IPS DF 6.9 (cell line): ENCODE data around the gene ADARB1.
"Not testable (repeated sequence)": the region's sequence is repeated elsewhere in the genome, so short reads cannot be mapped to it uniquely, and the experiment has no call there.

ENCODE experiments used
- DNase-seq: peaks from one replicate; pipeline ENCODE4 v3.0.0-alpha.2; 2013; ENCODE audit warnings: low read depth, low spot score
- H3K27ac ChIP-seq: one replicate; pipeline ENCODE4 v1.5.1; 2013; ENCODE audit warnings: low read length, control low read depth
- H3K27me3 ChIP-seq: 2 replicates; pipeline ENCODE4 v1.6.1; 2013; ENCODE audit warnings: mild to moderate bottlenecking, low read length; ENCODE audit not compliant: control insufficient read depth, insufficient read depth
- H3K36me3 ChIP-seq: 2 replicates; pipeline ENCODE4 v1.6.1; 2013; ENCODE audit warnings: low read length; ENCODE audit not compliant: control insufficient read depth, insufficient read depth
- H3K4me1 ChIP-seq: 2 replicates; pipeline ENCODE4 v1.6.1; 2013; ENCODE audit warnings: low read length; ENCODE audit not compliant: control insufficient read depth, insufficient read depth
- H3K4me3 ChIP-seq: 2 replicates; pipeline ENCODE4 v1.5.1; 2013; ENCODE audit warnings: mild to moderate bottlenecking, low read length
- H3K9me3 ChIP-seq: 2 replicates; pipeline ENCODE4 v1.6.1; 2013; ENCODE audit warnings: low read length, inconsistent platforms; ENCODE audit not compliant: control insufficient read depth, insufficient read depth
- WGBS: extraction: QIAGEN DNeasy Blood & Tissue Kit; methylation state at CpG from one replicate; pipeline ENCODE4 v1.1.7; 2013; ENCODE audit warnings: mixed read lengths, missing lambda C conversion rate; ENCODE audit not compliant: insufficient read length, insufficient coverage; 5-methylcytosine and 5-hydroxymethylcytosine counted together

Gene ADARB1

GRCh38 chr21:45127937-45128336 lies 53.6 kb downstream of the ADARB1 start:
- Histone ChIP-seq H3K27me3 (no peaks in the 10 kb centered on the region), H3K27ac (no peak overlapping the region), H3K4me1 (no peaks in the 10 kb centered on the region), H3K4me3 (no peak overlapping the region), H3K9me3 (no peaks in the 10 kb centered on the region), H3K36me3 (no peaks in the 10 kb centered on the region)
- WGBS, result no CpG with 5 or more reads among the region's 13 CpGs
- no peak for DNase-seq

GRCh38 chr21:45128613-45129188 lies 54.3 kb downstream of the ADARB1 start:
- no peak overlapping the region for H3K27ac ChIP-seq
- no peaks in the 10 kb centered on the region for H3K4me1 ChIP-seq
- DNase-seq, result peak; percentile 20

GRCh38 chr21:45129189-45129923 lies 55.0 kb downstream of the ADARB1 start:
- no peak overlapping the region for H3K4me3 ChIP-seq
- no peaks in the 10 kb centered on the region for H3K27me3 ChIP-seq
- no peak for DNase-seq
- no peaks in the 10 kb centered on the region for H3K36me3 ChIP-seq
- no peak overlapping the region for H3K27ac ChIP-seq
- no peaks in the 10 kb centered on the region for H3K4me1 ChIP-seq
- no CpG with 5 or more reads among the region's 19 CpGs for WGBS
- no peaks in the 10 kb centered on the region for H3K9me3 ChIP-seq

More at GRCh38 chr21:45128613-45129188, 54.3 kb downstream of the ADARB1 start:
- Histone ChIP-seq H3K36me3 (no peaks in the 10 kb centered on the region), H3K4me3 (no peak overlapping the region), H3K27me3 (no peaks in the 10 kb centered on the region), H3K9me3 (no peaks in the 10 kb centered on the region)
- no CpG with 5 or more reads among the region's 9 CpGs for WGBS

- H3K4me3 ChIP-seq, result no peak overlapping the region
- no peak for DNase-seq
- no peak overlapping the region for H3K27ac ChIP-seq
- H3K9me3 ChIP-seq, result no peaks in the 10 kb centered on the region
- no CpG with 5 or more reads among the region's 10 CpGs for WGBS
- H3K27me3 ChIP-seq, result no peaks in the 10 kb centered on the region
- H3K4me1 ChIP-seq, result no peaks in the 10 kb centered on the region
- no peaks in the 10 kb centered on the region for H3K36me3 ChIP-seq
These were observed 56.0 kb downstream of the ADARB1 start for GRCh38 chr21:45130324-45130774.

DNA sequence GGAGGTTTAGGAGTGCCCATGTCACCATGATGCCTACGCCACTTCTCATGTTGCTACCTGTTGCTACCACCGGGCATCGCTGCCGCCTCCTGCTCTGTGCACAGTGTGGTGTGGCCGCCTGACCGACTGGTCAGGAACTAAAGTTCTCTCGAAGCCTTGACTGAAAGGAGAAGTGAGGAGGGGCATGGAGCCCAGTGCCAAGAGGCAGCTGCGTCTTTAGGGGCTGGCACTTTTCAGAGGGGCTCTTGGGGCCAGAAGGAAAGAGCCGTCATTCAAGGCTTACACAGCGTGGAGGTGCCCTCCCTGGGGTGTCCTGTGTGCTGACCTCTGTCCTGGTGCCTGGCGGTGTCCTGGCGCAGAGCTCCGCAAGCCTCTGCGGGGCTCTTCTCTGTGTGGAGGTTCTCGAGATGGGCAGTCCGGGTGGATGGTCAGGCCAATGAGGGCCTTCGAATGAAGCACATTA lies 57.2 kb downstream of the ADARB1 start:
- Histone ChIP-seq H3K27ac (no peak overlapping the region), H3K4me1 (no peaks in the 10 kb centered on the region)
- WGBS, result no CpG with 5 or more reads among the region's 17 CpGs

DNA sequence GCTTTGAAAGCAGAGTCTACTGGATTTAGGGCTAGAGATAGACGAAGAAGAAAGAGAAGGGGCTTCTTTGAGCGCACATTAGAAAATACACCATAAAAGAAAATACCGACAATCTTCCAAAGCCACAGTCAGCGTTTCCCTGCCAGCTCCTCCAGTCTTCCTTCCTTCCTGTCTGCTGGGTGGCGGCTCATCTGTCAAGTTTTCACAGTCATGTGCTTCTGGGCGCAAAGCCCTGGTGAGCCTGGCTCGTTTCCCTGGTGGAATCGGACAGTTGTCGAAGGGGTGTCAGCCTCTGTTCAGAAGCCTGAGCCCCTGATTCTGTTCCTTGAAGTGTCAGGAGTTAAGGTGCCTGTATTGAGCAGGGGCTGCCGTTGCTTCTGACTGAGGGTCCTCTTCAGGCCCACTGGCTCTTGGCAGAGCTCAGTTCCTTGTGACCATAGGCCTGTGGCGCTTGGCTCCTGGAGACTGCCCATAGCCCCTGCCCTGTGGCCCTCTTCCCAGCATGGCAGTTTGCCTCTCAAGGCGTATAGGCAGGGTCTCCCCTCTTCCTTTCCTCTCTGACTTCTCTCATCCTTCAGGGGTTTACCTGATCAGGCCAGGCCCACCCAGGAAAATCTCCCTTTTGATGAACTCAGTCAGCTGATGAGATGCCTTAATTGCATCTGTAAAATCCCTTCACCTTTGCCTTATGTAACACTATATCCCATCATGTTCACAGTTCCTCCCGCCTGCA lies 58.6 kb downstream of the ADARB1 start:
- H3K4me1 ChIP-seq, result no peaks in the 10 kb centered on the region
- WGBS, result no CpG with 5 or more reads among the region's 13 CpGs
- no peaks in the 10 kb centered on the region for H3K27me3 ChIP-seq
- no peak overlapping the region for H3K4me3 ChIP-seq
- no peak overlapping the region for H3K27ac ChIP-seq
- no peaks in the 10 kb centered on the region for H3K36me3 ChIP-seq
- no peaks in the 10 kb centered on the region for H3K9me3 ChIP-seq
- DNase-seq, result no peak

More for the DNA sequence above, 57.2 kb downstream of the ADARB1 start:
- Histone ChIP-seq H3K9me3 (no peaks in the 10 kb centered on the region), H3K27me3 (no peaks in the 10 kb centered on the region), H3K4me3 (no peak overlapping the region), H3K36me3 (no peaks in the 10 kb centered on the region)
- no peak for DNase-seq

DNA sequence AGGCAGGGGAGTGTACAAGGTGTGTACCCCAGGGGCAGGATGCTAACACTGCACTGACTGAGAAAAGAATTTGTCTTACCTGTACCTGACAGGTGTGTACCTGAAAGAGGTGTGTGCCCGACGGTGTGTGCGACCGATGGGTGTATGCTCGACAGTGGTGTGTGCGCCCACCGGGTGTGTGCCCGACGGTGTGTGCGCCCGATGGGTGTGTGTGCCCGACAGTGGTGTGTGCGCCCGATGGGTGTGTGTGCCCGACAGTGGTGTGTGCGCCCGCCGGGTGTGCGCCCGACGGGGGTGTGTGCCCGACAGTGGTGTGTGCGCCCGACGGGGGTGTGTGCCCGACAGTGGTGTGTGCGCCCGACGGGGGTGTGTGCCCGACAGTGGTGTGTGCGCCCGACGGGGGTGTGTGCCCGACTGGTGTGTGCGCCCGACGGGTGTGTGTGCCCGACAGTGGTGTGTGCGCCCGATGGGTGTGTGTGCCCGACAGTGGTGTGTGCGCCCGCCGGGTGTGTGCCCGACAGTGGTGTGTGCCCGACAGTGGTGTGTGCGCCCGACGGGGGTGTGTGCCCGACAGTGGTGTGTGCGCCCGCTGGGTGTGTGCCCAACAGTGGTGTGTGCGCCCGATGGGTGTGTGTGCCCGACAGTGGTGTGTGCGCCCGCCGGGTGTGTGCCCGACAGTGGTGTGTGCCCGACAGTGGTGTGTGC lies 59.3 kb downstream of the ADARB1 start:
- H3K27ac ChIP-seq, H3K4me3 ChIP-seq, DNase-seq, H3K9me3 ChIP-seq, H3K36me3 ChIP-seq, H3K4me1 ChIP-seq, H3K27me3 ChIP-seq: not testable (repeated sequence)
- WGBS, result no CpG with 5 or more reads among the region's 60 CpGs

DNA sequence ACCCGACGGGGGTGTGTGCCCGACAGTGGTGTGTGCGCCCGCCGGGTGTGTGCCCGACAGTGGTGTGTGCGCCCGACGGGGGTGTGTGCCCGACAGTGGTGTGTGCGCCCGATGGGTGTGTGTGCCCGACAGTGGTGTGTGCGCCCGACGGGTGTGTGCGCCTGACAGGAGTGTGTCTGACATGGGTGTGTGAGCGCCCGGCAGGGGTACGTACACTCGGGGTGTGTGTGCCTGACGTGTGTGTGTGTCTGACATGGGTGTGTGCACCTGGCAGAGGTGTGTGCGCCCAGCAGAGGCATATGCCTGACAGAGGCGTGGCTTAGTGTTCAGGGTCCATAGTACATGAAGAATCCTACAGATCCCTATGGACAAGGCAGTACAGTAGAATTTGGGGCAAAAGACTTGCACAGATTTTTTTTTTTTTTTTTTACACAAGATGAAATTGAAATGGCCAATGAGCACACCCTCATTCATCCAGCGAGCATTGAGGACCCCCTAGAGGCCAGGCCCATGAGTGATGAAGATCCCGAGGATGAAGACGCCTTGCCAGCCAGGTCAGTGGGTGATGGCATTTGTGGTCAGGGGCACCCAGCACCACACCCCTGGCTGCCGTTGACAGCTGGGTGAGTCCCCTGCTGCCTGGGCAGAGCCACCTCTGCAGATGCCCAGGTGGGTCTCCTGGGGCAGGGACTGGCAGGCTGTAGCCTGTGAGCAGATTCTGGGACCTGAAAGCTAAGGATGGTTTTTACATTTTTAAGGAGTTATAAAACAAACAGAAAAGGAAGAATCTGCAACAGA lies 60.1 kb downstream of the ADARB1 start:
- no peaks in the 10 kb centered on the region for H3K4me1 ChIP-seq
- no CpG with 5 or more reads among the region's 29 CpGs for WGBS

GRCh38 chr21:45135122-45135521 lies 60.7 kb downstream of the ADARB1 start:
- no peak overlapping the region for H3K27ac ChIP-seq
- H3K36me3 ChIP-seq, result no peaks in the 10 kb centered on the region
- no peaks in the 10 kb centered on the region for H3K27me3 ChIP-seq
- no peak for DNase-seq
- H3K4me3 ChIP-seq, result no peak overlapping the region
- no peaks in the 10 kb centered on the region for H3K9me3 ChIP-seq
- WGBS, result no CpG with 5 or more reads among the region's 3 CpGs
- H3K4me1 ChIP-seq, result no peaks in the 10 kb centered on the region

More for the DNA sequence above, 60.1 kb downstream of the ADARB1 start:
- Histone ChIP-seq H3K9me3 (no peaks in the 10 kb centered on the region), H3K36me3 (no peaks in the 10 kb centered on the region), H3K27me3 (no peaks in the 10 kb centered on the region), H3K4me3 (no peak overlapping the region; the same call in 1 of the 2 replicates), H3K27ac (no peak overlapping the region)
- no peak for DNase-seq
